Left ventricle myocardium superior (tissue), 1 donor: ENCODE data around the gene TRIM14. TPM values are rescaled to one million over a fixed set of nuclear protein-coding genes. Genes with fewer than 3 reads are reported as not detected.
"Not testable (repeated sequence)": the region's sequence is repeated elsewhere in the genome, so short reads cannot be mapped to it uniquely, and the experiment has no call there.

Experiments
- ATAC-seq: fragments of 200-7000 bp; cut with Tn5 transposase; one replicate; pipeline ENCODE4 v1.9.1; 2020; ENCODE audit warnings: mild to moderate bottlenecking, moderate library complexity
- DNase-seq: peaks from one replicate; pipeline ENCODE4 v3.0.0-alpha.2; 2020
- intact Hi-C: fragments of 100-400 bp; cut with micrococcal nuclease; formaldehyde crosslinking; loops from one replicate; pipeline ENCODE4 v1.11.0; 2022
- total RNA-seq: library from RNA; stranded (reverse); fragmentation: NEBNext Ultra II Directional; extraction: Animal tissue kit (Norgen Biotek cat#: 25700); gene quantifications from one replicate; pipeline ENCODE4 v1.2.1, GENCODE V29; 2021
- donor health status: DM: no; HTN: yes; CAD: no; lungs with severe emphysema.

The TRIM14 gene
- total RNA-seq, 1 donor from 2014 or later = 4.0 TPM

DNA sequence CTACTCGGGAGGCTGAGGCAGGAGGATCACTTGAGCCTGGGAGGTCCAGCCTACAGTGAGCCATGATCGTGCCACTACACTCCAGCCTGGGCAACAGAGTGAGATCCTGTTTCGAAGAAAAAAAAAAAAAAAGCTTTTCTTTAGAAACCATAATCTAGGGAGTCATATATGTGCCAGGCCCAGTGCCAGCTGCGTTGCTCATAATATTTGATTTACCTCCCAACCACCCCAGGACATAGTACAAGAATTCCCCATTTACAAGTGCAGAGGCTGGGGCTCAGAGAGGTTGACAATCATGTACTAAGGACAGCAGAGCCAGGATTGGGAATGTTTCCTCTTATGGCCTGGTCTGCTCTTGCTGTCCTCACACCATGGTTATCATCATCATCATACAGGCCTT, 25.1 kb upstream of the TRIM14 start:
- DNase-seq (no peak), ATAC-seq (no peak)
- intact Hi-C loops = no loop called here

DNA sequence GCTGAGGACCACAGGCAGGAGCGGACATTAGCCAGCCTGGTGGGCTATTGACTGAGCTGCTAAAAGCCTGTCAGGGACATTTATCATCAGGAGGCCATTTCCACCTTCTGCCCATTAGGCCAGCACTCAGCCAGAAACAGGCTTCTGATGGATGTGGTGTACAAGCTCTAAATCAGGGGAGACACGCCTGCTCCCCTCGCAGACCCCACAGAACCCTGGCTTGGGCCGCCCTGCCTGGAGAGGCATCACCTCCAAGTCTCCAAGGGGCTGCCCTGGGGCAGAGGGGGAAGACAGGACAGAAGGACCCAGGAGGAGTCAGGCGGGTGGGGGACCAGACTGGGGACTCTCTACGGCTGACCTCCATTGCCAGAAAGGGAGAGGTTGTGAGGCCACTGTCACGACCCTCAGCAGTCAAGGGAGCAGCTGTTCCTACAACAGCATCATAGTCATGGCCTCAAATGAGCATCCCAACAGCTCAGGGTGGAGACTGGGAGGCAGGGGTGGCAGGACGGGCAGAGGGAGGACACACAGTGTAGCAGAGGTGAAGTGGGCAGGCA, 24.0 kb upstream of the TRIM14 start:
- intact Hi-C loops = no loop called here
- DNase-seq = no peak
- no peak for ATAC-seq

DNA sequence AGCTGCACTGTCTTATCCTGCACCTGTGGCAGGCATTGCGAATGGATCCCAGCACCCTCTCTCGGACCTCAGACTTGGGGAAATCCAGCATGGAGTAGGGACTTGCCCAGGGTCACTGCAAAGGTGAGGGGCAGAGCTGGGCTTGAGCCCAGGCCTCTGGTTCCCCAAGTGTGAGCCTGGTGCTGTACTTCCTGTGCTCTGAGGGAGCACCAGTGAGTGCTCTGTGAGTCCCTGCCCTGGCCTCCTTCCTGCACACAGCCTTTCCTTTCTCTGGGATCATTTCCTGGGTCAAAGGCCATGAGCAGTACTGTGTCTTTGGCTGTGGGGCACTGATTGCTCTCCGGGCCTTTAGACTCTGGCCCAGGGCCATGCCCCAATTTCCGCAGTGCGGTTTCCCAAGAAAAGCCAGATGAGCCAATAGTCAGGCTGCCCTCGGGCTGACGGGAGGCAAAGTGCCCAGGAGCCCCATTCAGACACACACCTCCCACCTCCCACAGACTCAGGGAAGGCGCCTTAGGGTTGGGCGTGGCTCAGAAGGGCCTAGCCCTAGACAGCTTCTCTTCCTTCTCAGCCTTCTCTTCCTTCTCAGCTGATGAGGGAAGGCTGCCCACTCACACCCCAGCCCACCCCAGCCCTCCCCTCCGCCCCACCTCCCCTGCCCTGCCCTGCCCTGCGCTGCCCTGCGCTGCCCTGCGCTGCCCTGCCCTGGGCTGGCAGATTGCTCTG, 23.3 kb upstream of the TRIM14 start:
- no peak for DNase-seq
- ATAC-seq = peak; percentile 47
- intact Hi-C loops = no loop called here

DNA sequence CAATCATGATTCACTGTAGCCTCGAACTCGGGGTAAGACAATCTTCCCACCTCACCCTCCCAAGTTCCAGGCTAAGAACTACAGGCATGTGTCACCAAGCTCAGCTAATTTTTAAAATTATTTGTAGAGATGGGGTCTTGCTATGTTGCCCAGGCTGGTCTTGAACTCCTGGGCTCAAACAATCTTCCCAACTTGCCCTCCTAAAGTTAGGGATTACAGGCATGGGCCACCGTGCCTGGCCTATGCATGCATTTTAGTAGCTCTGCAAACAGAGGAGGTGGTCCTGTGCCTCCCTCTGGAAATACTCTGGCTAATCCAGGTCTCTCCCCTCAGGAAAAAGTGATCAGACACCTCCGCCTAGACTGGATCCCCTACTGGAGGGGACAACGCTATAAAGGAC, 21.5 kb upstream of the TRIM14 start:
- intact Hi-C loops = no loop called here
- ATAC-seq = no peak
- DNase-seq = no peak

DNA sequence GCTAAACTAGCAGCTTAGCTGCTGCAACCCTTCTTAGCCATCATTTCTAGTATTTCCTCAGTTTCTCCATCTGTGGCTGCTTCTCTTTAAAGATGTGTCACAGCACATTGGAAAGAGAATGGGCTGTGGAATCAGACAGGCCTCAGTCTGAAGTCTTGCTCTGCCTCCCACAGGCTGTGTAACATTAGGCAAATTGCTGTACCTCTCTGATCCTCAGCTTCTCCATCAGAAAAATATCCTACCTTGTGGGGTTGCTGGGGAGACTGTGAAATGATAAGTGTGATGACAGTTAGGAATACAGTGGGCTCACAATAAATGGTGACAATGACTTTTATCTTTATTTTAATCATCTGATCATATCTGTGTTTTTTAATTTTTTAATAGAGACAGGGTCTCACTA, 17.5 kb upstream of the TRIM14 start:
- intact Hi-C loops = no loop called here
- ATAC-seq = no peak
- DNase-seq = no peak

DNA sequence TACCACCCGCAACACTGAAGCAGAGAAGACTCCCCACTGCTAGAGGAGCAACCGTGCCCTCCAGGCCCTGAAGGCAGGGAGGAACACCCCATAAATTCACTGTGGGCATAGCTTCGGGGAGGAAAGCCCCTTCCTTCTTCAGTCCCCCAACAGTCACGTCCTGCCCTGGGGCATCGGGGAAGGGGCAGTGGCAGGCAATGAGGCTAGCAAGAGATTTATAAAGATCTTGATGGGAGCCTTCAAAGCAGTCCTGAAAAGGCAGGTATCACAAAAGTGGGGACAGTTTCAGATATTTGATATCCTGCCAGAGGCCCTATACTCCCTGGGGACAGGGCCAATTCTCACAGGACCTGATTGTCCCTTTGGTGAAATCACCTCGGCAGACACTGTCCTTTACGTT, 16.9 kb upstream of the TRIM14 start:
- DNase-seq (no peak), ATAC-seq (no peak)
- intact Hi-C loops = no loop called here

DNA sequence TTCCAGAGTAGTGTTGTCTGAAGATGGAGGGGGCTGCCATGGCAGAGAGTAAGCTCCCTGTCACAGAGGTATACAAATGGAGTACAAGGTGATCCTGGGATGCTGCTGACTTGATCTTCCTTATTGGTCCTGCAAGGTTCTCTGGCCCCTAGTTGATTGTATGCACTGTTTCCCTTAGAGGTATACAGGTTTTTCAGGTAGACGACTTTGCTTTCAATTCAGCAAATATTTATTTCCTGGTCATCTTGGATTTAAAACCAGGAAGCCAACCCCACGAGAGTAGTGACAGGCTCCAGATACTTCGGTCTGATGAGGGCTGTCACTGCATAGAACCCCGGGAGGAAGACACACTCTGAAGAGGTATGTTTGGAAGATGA, 16.5 kb upstream of the TRIM14 start:
- ATAC-seq = no peak
- intact Hi-C loops = no loop called here
- no peak for DNase-seq

DNA sequence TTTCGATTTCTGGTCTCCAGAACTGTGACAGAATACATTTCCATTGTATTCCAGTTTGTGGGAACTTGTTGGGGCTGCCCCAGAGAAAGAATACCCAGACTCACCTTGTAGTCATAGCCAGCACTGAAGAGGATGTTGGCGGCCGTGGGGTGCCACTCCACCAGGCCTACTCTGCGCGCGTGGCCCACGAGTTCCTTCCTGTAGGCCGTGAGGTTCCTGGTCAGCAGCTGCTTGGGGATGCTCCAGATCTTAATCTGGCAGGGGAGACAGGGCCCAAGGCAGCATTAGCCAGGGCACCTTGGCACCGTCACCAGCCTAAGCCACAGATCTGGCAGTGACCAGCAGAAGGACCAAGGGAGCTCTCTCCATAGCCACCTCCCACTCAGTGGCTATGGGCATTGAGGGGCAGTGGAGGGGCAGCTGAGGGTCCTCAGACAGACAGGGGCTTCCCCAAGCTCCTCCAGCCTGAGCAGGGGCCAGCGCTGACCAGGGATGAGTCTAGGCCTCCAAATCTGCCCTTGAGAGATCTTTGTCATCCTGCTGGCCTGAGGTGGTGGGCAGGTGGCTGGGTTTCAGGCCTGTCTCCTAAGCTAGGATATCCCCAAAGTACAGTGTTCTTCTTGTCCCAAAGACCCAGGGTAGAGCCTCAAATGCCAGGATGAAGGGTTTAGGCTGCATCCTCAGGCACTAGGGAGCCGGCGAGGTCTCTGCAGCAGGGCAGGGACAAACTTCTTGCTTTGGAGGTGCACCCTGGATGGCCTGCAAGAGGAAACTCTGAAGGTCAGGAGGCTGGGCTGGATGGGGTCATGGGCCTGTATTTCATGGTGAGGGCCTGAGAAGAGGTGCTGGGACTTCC, 15.9 kb upstream of the TRIM14 start:
- ATAC-seq (no peak), DNase-seq (no peak)
- intact Hi-C loops = no loop called here

DNA sequence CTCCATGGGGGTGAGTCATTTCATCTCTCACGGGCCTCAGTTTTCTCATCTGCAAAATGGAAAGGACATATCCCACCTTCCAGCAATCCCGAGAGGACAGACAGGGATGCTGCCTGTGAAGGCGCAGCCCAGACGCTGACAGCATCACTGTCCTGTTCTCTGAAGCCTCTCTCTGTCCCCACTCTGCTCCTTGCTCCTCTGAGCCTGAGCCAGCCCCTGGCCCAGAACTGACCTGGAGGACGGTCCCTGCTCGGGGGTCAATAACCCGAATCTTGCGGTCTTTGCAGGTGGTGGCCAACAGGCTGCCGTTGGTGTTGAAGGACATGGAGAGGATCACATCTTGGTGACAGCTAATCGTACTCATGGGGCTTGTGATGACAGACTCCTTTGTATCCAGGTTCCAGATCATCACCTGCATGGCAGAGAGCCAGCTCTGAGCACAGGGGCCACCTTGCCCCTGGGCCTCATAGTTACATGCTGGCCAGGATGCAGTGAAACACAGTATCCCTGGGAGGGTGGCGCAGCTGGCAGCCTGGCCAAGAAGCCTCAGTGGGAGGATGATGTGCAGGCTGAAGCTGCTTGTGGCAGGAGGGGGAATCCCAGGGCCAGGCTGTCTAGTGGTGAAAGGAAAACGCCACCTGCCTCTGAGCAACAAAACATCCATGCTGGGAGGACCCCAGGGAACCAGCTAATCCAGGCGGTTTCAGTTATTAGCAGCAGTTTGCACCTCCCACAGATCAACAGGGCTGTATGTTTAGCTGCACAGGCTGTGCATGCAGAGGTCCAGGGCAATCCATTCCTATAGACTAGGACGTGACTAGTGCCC, 14.0 kb upstream of the TRIM14 start:
- DNase-seq = no peak
- ATAC-seq = no peak
- intact Hi-C loops = no loop called here

DNA sequence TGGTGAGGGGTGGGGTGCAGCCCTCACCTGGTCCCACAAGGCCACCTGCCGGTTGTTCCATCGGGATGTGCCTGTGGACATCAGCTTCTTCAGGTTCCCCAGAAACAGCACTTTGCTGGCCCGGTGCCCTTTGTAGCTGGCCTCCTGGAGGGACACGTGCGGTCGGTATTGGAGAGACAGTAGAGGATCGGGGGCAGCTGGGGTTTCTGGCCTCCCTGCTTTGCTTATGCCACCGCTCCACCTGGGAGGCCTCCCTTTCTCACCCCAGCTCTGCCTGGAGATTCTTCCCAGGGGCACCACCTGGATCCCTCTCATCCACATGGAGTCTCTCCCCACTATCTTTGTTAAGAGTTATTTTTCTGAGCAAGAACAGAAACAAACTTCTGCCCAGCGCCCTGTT, 13.1 kb upstream of the TRIM14 start:
- DNase-seq = no peak
- ATAC-seq = no peak
- intact Hi-C loops = no loop called here

DNA sequence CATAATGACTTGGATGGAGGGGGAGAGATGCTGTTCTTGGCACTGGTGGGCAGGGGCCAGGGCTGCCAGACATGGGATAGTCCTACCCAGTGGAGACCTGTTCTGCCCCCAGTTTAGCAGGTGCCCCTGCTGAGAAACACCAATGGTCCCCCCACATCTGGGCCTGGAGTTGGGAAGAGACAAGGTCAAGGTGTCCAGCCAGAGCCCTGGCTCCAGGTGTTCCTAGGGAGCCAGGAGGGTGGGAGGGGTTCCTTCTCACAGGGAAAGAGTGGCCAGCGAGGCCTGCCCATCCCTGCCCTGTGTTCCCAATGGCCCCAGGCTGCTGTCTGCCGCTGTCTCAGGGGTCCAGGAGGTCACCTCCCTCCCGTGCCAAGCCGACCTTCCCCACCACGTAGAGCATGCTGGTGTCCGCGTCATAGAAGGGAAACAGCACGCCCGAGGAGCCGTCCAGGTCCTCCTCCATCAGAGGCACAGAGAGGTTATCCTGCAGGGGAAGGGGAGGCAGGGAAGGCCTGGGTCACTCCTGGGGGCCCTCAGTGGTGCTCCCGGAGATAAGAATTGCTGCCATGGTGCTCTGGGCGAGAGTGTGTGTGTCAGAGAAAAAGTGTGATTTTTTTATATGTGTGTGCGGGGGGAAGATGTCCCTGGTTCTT, 11.7 kb upstream of the TRIM14 start:
- no peak for DNase-seq
- intact Hi-C loops = no loop called here

DNA sequence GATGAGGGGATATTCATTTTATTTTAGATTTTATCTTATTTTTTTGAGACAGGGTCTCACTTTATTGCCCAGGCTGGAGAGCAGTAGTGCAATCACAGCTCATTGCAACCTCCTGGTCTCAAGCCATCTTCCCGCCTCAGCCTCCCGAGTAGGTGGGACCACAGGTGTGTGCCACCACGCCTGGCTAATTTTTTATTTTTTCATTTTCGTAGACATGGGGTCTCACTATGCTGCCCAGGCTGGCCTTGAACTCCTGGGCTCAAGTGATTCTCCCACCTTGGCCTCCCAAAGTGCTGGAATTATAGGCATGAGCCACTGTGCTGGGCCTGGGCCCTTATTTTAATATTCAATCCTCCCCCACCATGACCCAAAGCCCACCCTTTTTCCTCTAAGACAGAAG, 11.0 kb upstream of the TRIM14 start:
- intact Hi-C loops, ATAC-seq, DNase-seq: not testable (repeated sequence)

More for the DNA sequence above, 11.7 kb upstream of the TRIM14 start:
- no peak for ATAC-seq

DNA sequence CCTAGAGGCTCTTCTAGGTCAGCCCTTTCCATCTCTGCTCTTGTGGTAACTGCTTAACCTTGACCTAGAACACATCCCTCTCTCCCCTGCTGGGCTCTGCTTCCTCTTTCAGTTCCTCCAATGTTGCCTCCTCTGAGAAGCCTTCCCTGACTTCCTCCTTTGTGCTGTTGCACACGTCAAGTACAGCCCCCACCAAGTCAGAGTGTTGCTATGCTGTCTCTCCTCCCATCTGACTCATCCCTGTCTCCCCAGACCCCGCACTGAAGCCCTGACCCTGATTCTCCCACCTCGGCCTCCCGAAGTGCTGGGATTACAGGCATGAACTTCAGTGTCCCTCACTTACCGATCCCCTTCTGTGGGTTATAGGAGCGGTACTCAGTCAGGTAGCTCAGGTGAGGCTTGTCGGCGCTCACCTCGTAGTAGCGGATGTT, 10.4 kb upstream of the TRIM14 start:
- ATAC-seq (peak; percentile 72), DNase-seq (no peak)
- intact Hi-C loops = no loop called here

DNA sequence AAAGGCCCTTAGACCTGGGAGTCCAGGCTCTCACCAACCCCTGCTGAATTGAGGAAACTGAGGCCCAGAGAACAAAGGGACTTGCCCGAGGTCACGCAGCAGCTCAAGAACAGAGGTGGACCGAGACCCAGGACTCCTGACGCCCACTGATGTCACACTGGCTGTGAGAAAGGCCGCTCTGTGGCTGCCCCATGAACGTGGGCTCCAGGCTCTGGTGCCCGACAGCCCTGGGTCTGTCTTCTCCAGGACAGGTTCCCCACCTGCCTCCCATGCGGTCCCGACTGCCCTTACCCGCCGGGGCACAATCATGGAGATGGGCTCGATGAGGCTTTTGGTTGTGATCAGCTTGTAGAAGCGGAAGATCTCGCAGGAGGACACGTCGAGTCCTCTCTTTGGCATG, 9.3 kb upstream of the TRIM14 start:
- no peak for ATAC-seq
- no peak for DNase-seq
- intact Hi-C loops = no loop called here

DNA sequence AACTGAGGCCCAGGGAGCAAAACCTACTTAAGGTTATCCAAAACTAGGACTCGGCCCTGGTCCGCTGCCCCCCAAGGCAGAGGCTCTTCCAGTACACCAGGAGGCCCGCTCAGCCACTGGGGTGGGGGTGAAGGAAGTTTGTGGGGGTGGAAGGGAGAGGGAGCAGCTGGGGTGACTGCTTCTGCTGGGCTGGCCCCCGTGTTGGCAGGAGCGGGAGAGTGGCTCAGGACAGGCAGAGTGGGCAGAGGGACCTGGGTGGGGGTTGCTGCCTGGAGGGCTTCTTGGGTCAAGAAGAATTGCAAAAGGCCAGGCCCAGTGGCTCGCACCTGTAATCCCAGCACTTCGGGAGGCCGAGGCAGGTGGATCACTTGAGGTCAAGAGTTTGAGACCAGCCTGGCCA, 8.2 kb upstream of the TRIM14 start:
- intact Hi-C loops = no loop called here
- no peak for ATAC-seq
- DNase-seq = no peak

DNA sequence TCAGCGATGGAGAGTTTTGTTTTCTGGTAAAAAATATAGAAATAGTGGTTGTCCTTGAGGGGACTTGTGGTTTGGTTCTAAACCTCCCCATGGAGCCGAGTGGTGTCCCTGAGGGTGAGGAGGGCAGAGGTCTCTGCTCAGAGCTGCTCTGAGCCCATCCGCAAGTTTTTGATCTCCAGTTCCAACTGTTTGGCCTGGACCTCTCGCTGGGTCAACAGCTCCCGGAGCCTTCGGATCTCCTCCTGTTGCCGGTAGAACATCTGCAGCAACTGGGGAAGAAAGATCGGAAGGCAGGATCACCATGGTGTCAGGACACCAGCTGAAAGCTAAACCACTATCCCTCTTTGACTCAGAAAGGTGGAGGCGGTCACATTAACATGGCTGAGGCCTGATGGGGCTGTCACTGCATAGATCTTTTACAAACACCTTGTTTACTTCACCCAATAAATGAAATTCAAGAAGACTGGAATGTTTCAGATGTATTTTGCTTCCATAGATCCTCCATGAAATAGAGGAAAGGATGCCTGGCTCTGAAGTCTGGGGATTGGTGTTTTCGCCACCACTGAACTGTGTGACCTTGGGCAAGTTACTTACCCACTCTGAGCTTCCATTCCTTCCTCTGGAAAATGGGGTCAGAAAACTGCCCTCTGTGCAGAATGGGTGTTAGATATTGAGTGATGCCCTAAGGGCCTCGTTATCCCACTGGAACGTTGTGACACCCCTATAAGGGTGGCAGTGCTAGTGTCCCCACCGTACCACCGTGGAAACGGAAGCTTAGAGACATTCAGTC, 5.8 kb upstream of the TRIM14 start:
- ATAC-seq (no peak), DNase-seq (no peak)
- intact Hi-C loops = no loop called here

DNA sequence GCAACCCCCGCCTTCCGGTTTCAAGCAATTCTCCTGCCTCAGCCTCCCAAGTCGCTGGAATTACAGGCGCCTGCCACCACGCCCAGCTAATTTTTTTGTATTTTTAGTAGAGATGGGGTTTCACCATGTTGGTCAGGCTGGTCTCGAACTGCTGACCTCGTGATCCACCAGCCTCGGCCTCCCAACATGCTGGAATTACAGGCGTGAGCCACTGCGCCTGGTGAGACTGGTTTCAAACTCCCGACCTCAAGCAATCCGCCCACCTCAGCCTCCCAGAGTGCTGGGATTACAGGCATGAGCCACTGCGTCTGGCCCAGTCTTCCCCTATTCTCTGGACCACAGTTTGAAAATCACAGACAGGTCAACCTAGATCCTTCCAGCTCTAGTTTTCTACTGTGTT, 5.1 kb upstream of the TRIM14 start:
- intact Hi-C loops, ATAC-seq, DNase-seq: not testable (repeated sequence)

DNA sequence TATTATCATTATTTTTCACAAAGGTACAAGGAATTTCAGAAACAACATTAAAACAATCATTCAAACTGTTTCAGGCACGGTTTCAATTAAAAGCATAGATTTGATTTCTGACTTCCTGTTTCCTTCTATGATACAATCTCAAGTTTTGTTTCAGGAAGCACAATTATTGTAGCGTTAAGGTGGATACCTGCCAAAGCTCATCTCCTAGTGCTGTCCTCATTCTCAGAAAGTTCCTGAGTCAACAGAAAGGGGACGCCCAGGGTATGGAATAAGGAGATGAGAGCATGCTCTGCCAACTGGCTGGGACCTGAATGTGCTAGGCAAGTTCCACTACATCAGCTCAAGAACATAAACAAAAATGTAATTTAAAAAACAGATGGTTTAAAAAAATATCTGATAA, 2.0 kb upstream of the TRIM14 start:
- ATAC-seq (no peak), DNase-seq (no peak)
- intact Hi-C loops = no loop called here
